ENCODE data around the gene SLC6A18. TPM values are rescaled to one million over a fixed set of nuclear protein-coding genes. Genes with fewer than 3 reads are reported as not detected.

Gene SLC6A18
- total and polyA plus RNA-seq, 10 of the 15 experiments (the other 5 are each of a cell fraction or from before 2014, with no cell fraction given): not detected

GRCh38 chr5:1188464-1188863 is 36.7 kb upstream of the SLC6A18 start (continued):
- no peak for TF ChIP-seq CEBPZ (IDR thresholded peaks at IDR 0.05; ENCODE audit: low read depth, low read length)
- TF ChIP-seq, protein P1, sequence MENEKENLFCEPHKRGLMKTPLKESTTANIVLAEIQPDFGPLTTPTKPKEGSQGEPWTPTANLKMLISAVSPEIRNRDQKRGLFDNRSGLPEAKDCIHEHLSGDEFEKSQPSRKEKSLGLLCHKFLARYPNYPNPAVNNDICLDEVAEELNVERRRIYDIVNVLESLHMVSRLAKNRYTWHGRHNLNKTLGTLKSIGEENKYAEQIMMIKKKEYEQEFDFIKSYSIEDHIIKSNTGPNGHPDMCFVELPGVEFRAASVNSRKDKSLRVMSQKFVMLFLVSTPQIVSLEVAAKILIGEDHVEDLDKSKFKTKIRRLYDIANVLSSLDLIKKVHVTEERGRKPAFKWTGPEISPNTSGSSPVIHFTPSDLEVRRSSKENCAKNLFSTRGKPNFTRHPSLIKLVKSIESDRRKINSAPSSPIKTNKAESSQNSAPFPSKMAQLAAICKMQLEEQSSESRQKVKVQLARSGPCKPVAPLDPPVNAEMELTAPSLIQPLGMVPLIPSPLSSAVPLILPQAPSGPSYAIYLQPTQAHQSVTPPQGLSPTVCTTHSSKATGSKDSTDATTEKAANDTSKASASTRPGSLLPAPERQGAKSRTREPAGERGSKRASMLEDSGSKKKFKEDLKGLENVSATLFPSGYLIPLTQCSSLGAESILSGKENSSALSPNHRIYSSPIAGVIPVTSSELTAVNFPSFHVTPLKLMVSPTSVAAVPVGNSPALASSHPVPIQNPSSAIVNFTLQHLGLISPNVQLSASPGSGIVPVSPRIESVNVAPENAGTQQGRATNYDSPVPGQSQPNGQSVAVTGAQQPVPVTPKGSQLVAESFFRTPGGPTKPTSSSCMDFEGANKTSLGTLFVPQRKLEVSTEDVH (IDR thresholded peaks at IDR 0.05; ENCODE audit: low read depth, partially characterized antibody): no peak
- TF ChIP-seq GABPA (IDR thresholded peaks at IDR 0.05; ENCODE audit: low read depth): no peak
- TF ChIP-seq ZNF207 (IDR thresholded peaks at IDR 0.05; ENCODE audit: borderline replicate concordance): no peak
- TF ChIP-seq SIX5 (IDR thresholded peaks at IDR 0.05; ENCODE audit: low read depth, low read length, severe bottlenecking): no peak
- TF ChIP-seq E4F1 (IDR thresholded peaks at IDR 0.05; ENCODE audit: borderline replicate concordance, partially characterized antibody): no peak
